Ectodermal cell (in vitro differentiated cells): ENCODE measurements around the gene NOS1.

Source experiments
- H3K27ac ChIP-seq: 2 replicates; pipeline ENCODE4 v1.7.0; 2013; ENCODE audit warnings: mild to moderate bottlenecking, low read depth, low read length; ENCODE audit not compliant: insufficient read depth, poor library complexity, severe bottlenecking
- H3K27me3 ChIP-seq: 2 replicates; pipeline ENCODE4 v1.7.0; 2013; ENCODE audit warnings: mild to moderate bottlenecking, low read length; ENCODE audit not compliant: insufficient read depth, control insufficient read depth, poor library complexity, severe bottlenecking
- H3K36me3 ChIP-seq: one replicate; pipeline ENCODE4 v1.7.0; 2013; ENCODE audit warnings: low read length; ENCODE audit not compliant: control insufficient read depth, insufficient read depth
- H3K4me1 ChIP-seq: one replicate; pipeline ENCODE4 v1.7.0; 2013; ENCODE audit warnings: low read length; ENCODE audit not compliant: control insufficient read depth, insufficient read depth
- H3K4me3 ChIP-seq: 2 replicates; pipeline ENCODE4 v1.7.0; 2013; ENCODE audit warnings: low read depth, low read length, control low read depth; ENCODE audit not compliant: insufficient read depth
- H3K9me3 ChIP-seq: 2 replicates; pipeline ENCODE4 v1.7.0; 2013; ENCODE audit warnings: mild to moderate bottlenecking, low read length, moderate library complexity; ENCODE audit not compliant: control insufficient read depth
- WGBS, 2 experiments: methylation state at CpG; one replicate each; pipeline ENCODE4 v1.1.7; 2013; ENCODE audit warnings: missing lambda C conversion rate in 2 of 2; 5-methylcytosine and 5-hydroxymethylcytosine counted together

Gene NOS1

DNA sequence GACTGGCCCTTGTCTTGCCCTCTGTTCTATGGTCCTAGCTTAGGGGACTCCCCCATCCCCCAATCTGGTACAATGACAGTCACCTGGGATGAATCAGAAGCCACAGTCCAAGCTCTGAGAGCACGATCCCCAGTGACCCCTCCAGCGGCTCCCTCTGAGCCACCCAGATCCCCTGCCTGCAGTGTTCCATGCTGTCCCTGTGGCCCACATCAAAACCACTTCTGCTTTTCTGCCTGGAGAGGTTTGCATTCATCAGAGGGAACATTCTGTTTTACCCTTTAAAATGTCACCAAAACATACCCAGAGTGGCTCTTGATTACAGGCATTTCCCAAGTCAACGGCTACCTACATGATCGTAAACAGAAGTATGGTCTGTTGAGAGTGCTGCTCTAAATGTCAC lies 47.5 kb downstream of the NOS1 start:
- 91 to 94% methylated on average over 4 of the region's 4 CpGs for WGBS, 2 experiments
- H3K36me3 ChIP-seq, result no peaks in the 10 kb centered on the region

DNA sequence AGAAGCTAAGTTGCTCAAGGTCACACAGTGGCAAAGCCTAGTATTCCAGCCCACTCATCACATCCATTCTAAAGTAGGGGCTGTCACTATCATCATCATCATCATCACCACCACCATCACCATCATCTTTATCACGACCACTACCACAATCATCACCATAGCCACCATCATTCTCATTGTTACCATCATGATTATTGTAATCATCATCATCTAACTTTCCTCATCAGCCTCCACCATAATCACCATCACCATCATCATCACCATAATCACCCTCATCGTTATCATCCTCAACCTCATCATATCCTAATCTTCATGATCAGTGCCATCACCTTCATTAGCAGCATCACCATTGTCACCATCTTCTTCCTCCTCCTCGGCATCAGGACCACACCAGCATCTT lies 48.7 kb downstream of the NOS1 start:
- WGBS, 2 experiments, result 89 to 92% methylated on average over 3 of the region's 3 CpGs

More for the DNA sequence above, 47.5 kb downstream of the NOS1 start:
- no peaks in the 10 kb centered on the region for H3K4me1 ChIP-seq
- no peaks in the 10 kb centered on the region for H3K9me3 ChIP-seq
- H3K4me3 ChIP-seq, result no peak overlapping the region
- H3K27me3 ChIP-seq, result no peaks in the 10 kb centered on the region
- H3K27ac ChIP-seq, result no peak overlapping the region

DNA sequence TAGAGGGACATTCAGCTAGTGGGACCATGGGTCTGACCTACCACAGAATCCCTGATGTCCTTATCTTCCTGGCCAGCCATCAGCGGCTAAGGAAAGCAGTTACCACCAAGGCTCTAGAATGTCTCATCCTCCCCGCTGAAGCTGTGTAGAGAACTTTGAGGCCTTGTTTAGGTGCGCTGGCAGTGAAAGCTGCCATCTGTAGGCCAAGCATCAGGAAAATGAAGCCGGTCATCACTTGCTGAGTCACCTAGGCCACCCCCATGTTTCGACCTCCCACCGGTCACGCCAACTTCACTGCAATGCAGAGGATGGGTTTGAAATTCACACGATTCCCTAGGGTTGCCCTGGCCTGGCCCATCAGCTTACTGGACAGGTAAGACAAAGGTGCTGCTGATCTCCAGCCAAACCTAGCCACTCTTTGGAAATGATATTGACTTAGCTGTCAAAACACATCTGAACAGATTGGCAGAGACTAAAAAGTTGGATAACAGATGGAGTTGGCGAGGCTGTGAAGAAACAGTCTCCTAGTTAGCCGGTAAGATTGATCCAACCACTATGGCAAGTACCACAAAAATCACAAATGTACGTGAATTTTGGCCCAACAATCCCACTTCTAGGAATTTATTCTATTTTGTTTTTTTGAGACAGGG lies 52.0 kb downstream of the NOS1 start:
- WGBS, 2 experiments, result 86% methylated on average over 11 of the region's 11 CpGs
- H3K27ac ChIP-seq, result no peak overlapping the region
- H3K4me1 ChIP-seq, result no peaks in the 10 kb centered on the region
- H3K9me3 ChIP-seq, result no peaks in the 10 kb centered on the region
- no peaks in the 10 kb centered on the region for H3K36me3 ChIP-seq
- H3K27me3 ChIP-seq, result no peaks in the 10 kb centered on the region
- no peak overlapping the region for H3K4me3 ChIP-seq

More for the DNA sequence above, 48.7 kb downstream of the NOS1 start:
- H3K4me1 ChIP-seq, result no peaks in the 10 kb centered on the region
- H3K36me3 ChIP-seq, result no peaks in the 10 kb centered on the region
- H3K4me3 ChIP-seq, result no peak overlapping the region
- H3K27ac ChIP-seq, result no peak overlapping the region
- H3K9me3 ChIP-seq, result no peaks in the 10 kb centered on the region
- H3K27me3 ChIP-seq, result no peaks in the 10 kb centered on the region

DNA sequence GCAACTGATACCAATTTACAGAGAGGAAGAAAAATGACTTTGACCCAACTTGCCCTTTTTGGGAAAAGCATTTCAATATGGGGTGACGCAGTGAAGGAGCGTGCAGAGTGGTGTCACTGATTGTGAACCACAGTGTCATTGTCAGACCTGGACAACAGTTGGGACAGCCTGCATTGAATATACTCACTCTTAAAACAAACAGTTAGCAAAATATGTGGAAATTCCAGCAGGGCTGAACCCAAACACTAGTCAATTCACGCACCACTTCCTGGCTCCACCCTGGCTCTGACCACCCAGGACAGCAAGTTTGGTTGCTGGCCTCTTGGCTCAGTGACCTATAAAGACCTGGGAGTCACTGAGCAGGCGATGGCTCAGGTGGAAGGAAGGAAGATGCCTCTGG lies 61.3 kb downstream of the NOS1 start:
- no peak overlapping the region for H3K4me3 ChIP-seq
- no peaks in the 10 kb centered on the region for H3K27me3 ChIP-seq
- H3K36me3 ChIP-seq, result no peaks in the 10 kb centered on the region
- H3K27ac ChIP-seq, result no peak overlapping the region
- WGBS, 2 experiments, result 94 to 95% methylated on average over 4 of the region's 4 CpGs
- H3K9me3 ChIP-seq, result no peaks in the 10 kb centered on the region
- H3K4me1 ChIP-seq, result no peaks in the 10 kb centered on the region

DNA sequence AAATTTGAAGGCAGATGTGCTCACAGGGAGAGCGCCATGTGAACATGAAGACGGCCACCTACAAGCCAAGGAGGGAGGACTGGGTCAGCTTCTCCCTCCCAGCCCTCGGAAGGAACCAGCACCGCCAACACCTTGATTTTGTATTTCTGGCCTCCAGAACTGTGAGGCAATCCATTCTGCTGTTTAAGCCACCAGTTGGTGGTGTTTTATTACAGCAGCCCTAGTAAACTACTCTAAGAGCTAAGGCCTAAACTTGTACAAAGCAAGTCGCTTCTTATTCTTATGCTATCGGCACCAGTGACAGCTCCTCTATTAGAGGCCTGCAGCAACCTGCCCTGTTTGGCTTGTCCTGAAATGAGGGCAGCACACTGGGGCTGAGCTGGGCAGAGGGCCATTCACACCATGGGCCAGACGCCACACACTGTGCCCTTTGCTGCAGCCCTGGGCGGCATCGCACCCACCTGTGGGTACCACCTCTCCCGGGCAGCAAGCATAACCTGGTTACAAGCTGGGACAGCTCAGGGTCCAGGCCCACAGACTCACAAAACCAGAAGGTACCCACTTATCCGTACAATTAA lies 62.7 kb downstream of the NOS1 start:
- 85 to 88% methylated on average over 10 of the region's 11 CpGs for WGBS, 2 experiments
- no peak overlapping the region for H3K4me3 ChIP-seq
- no peak overlapping the region for H3K27ac ChIP-seq
- no peaks in the 10 kb centered on the region for H3K4me1 ChIP-seq
- no peaks in the 10 kb centered on the region for H3K27me3 ChIP-seq
- no peaks in the 10 kb centered on the region for H3K9me3 ChIP-seq
- H3K36me3 ChIP-seq, result no peaks in the 10 kb centered on the region

DNA sequence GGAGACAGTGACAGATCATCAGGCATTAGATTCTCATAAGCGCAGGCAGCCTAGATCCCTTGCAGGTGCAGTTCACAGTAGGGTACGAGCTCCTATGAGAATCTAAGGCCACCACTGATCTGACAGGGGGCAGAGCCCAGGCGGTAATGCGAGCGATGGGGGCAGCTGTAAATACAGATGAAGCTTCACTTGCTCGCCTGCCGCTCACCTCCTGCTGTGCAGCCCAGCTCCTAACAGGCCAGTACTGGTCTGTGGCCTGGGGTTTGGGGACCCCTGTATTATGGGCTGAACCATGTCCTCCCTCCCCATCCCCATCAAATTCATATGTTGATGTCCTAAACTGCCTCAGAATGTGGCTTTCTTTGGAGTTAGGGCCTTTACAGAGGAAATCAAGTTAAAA lies 63.2 kb downstream of the NOS1 start:
- Histone ChIP-seq H3K4me1 (no peaks in the 10 kb centered on the region), H3K9me3 (no peaks in the 10 kb centered on the region), H3K27ac (no peak overlapping the region), H3K27me3 (no peaks in the 10 kb centered on the region), H3K36me3 (no peaks in the 10 kb centered on the region), H3K4me3 (no peak overlapping the region)
- 95 to 97% methylated on average over 7 of the region's 7 CpGs for WGBS, 2 experiments

DNA sequence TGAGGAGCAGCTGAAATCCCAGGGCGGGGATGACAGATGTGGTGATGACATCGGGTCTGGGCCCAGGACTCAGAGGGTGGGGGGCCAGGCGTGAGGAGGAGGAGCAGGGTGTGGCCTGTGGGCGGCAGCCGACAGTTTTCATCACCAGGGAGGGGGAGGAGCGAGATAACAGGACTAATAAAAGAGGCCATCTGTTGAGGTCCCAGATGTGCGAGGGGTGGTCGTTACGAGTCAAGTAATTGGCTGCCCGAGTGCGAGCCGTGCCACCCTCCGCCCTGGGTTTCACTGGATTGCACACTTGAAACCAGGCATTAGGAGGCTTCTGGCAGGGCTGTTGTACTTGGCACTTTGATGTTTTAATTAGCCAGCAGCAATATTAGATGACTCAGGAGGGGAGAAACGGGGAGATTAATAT lies 67.2 kb downstream of the NOS1 start:
- Histone ChIP-seq H3K4me3 (no peak overlapping the region), H3K36me3 (no peaks in the 10 kb centered on the region), H3K27ac (no peak overlapping the region), H3K27me3 (no peaks in the 10 kb centered on the region), H3K9me3 (no peaks in the 10 kb centered on the region), H3K4me1 (no peaks in the 10 kb centered on the region)
- WGBS, 2 experiments, result 74 to 75% methylated on average over 14 of the region's 14 CpGs

DNA sequence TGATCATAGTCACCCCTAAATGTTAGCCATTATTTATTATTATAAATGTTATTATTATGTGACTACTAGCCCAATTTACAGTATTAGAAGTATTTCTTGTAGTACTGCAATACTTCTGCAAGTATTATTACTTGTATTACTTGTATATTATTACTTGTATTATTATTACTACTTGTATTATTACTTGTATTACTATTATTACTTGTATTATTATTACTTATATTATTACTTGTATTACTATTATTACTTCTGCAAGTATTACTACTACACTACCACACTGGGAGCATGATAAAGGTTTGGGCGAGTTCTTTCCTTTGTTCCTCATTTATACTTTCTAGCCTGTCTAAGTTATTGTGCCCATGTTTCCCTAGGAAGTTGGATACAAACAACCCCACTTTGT lies 67.9 kb downstream of the NOS1 start:
- H3K4me1 ChIP-seq, result no peaks in the 10 kb centered on the region

DNA sequence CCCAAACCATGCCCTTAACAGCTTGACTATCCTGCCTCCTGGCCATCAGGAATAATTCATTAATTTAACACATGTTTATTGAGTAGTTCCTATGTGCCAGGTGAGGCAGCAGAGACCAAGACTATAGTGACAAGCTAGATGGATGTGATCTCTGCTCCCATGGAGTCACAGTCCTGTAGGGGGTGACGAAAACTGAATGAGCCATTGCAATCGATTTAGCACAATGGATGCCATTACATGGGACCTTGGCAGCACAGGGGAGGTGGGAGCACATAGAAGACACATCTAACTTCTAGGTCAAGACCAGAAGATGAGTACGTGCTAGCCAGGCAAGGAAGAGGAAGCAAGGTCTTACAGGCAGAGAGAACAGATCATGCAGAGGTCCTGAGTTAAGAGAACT lies 68.7 kb downstream of the NOS1 start:
- Histone ChIP-seq H3K27me3 (no peaks in the 10 kb centered on the region), H3K9me3 (no peaks in the 10 kb centered on the region), H3K36me3 (no peaks in the 10 kb centered on the region), H3K4me1 (no peaks in the 10 kb centered on the region), H3K27ac (no peak overlapping the region), H3K4me3 (no peak overlapping the region)
- 90 to 93% methylated on average over 3 of the region's 3 CpGs for WGBS, 2 experiments

More for the DNA sequence above, 67.9 kb downstream of the NOS1 start:
- no peak overlapping the region for H3K4me3 ChIP-seq
- no peaks in the 10 kb centered on the region for H3K36me3 ChIP-seq
- no peaks in the 10 kb centered on the region for H3K27me3 ChIP-seq
- no peaks in the 10 kb centered on the region for H3K9me3 ChIP-seq
- H3K27ac ChIP-seq, result no peak overlapping the region
- WGBS, 2 experiments, result 94 to 100% methylated on average over 1 of the region's 1 CpG

DNA sequence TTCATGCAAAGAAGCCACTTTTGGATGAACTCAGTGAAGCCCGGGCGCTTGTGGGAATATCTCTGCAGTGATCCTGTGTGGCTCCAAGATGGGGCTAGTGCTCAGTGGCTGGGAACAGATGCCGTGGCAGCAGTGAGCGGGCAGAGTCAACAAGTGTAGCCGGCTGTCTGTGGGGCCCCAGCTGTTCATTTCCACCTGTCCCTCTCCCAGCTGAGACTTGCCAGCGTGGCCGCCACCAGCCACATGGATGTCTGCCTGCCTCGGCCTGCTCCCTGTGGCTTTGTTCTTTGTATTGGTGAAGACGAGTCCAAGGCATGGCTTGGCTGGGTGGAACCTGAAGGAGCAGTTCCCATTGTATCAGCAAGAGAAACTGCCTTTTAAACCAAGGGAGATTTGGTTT lies 77.3 kb downstream of the NOS1 start:
- Histone ChIP-seq H3K36me3 (no peaks in the 10 kb centered on the region), H3K27ac (no peak overlapping the region), H3K4me3 (no peak overlapping the region), H3K4me1 (no peaks in the 10 kb centered on the region), H3K27me3 (no peaks in the 10 kb centered on the region), H3K9me3 (no peaks in the 10 kb centered on the region)
- WGBS, 2 experiments, result 82 to 83% methylated on average over 9 of the region's 9 CpGs
